ENCODE data around the gene EFNA4. TPM values are rescaled to one million over a fixed set of nuclear protein-coding genes. Genes with fewer than 3 reads are reported as not detected.
A peak's percentile ranks its signal among the peaks of the same experiment; 100 is the strongest.

The EFNA4 gene
- total and polyA plus RNA-seq, 9 of the 15 experiments (the other 6 are each of a cell fraction or from before 2014, with no cell fraction given) = 0.68 to 7.4 (median 6.1) TPM

GRCh38 chr1:155050560-155051341 lies 12.8 kb upstream of the EFNA4 start, which contains the start of gene ADAM15 (continued):
- peak; percentile 80 for TF ChIP-seq FIP1L1 (IDR thresholded peaks at IDR 0.05; ENCODE audit: low read depth, low read length, poor library complexity, severe bottlenecking)
- TF ChIP-seq CBX1 (IDR thresholded peaks at IDR 0.05; ENCODE audit: low read depth) = peak; percentile 55; the same call in 1 of the 2 replicates
- TF ChIP-seq ZNF695 (CRISPR knock-in tag; IDR thresholded peaks at IDR 0.05) = no peak
- TF ChIP-seq CBX2 (IDR thresholded peaks at IDR 0.05; ENCODE audit: insufficient read depth, low read length, poor library complexity, severe bottlenecking) = no peak
- TF ChIP-seq ZNF449 (CRISPR knock-in tag; IDR thresholded peaks at IDR 0.05) = no peak
- no peak for TF ChIP-seq ZNF551 (CRISPR knock-in tag; IDR thresholded peaks at IDR 0.05)
- TF ChIP-seq RBM17 (IDR thresholded peaks at IDR 0.05; ENCODE audit: borderline replicate concordance, low read depth, low read length) = no peak
- TF ChIP-seq NFIC (IDR thresholded peaks at IDR 0.05) = peak; percentile 22
- TF ChIP-seq ZNF263 (CRISPR knock-in tag; IDR thresholded peaks at IDR 0.05; ENCODE audit: borderline replicate concordance) = peak; percentile 44; the same call in 1 of the 2 replicates
- TF ChIP-seq OTX1 (CRISPR knock-in tag; IDR thresholded peaks at IDR 0.05) = no peak
- TF ChIP-seq SMAD4 (CRISPR knock-in tag; conservative IDR thresholded peaks at IDR 0.05) = no peak; the same call in 1 of the 2 replicates
- no peak for TF ChIP-seq SIRT6 (IDR thresholded peaks at IDR 0.05; ENCODE audit: low read depth, low read length)
- no peak for TF ChIP-seq C11orf30 (IDR thresholded peaks at IDR 0.05; ENCODE audit: low read depth)
- no peak for TF ChIP-seq PBX2 (CRISPR knock-in tag; IDR thresholded peaks at IDR 0.05; ENCODE audit: low read depth)
- TF ChIP-seq PBX2 (tag; conservative IDR thresholded peaks at IDR 0.05; ENCODE audit: low read depth) = no peak
- TF ChIP-seq GTF2A2 (tag; IDR thresholded peaks at IDR 0.05) = no peak
- no peak for TF ChIP-seq YBX1 (IDR thresholded peaks at IDR 0.05)
- TF ChIP-seq SRSF1 (IDR thresholded peaks at IDR 0.05; ENCODE audit: low read depth, low read length) = no peak
- 0 out of 2 replicates have a peak, but pooled peaks have one; percentile 2 for TF ChIP-seq DMBX1 (CRISPR knock-in tag; IDR thresholded peaks at IDR 0.05; ENCODE audit: borderline replicate concordance)
- TF ChIP-seq ZNF140 (CRISPR knock-in tag; IDR thresholded peaks at IDR 0.05) = no peak
- TF ChIP-seq ZFP30 (CRISPR knock-in tag; IDR thresholded peaks at IDR 0.05; ENCODE audit: borderline replicate concordance) = no peak
- no peak for TF ChIP-seq ZNF668 (CRISPR knock-in tag; IDR thresholded peaks at IDR 0.05)
- no peak for TF ChIP-seq HEY1 (CRISPR knock-in tag; IDR thresholded peaks at IDR 0.05; ENCODE audit: borderline replicate concordance)
- TF ChIP-seq ESRRB (CRISPR knock-in tag; IDR thresholded peaks at IDR 0.05; ENCODE audit: borderline replicate concordance) = no peak
- no peak for TF ChIP-seq MTF1 (CRISPR knock-in tag; IDR thresholded peaks at IDR 0.05; ENCODE audit: borderline replicate concordance)
- no peak; the same call in 1 of the 2 replicates for TF ChIP-seq ZNF24 (IDR thresholded peaks at IDR 0.05)
- peak; percentile 76 for TF ChIP-seq SMARCE1 (IDR thresholded peaks at IDR 0.05)

Measured in K562 (cell line).